Measurements from ENCODE around the gene RHBDD3.

The RHBDD3 gene

GRCh38 chr22:29265305-29265704 is 2.5 kb downstream of the RHBDD3 start:
- no peak overlapping the region for H3K4me3 ChIP-seq (ENCODE audit: control insufficient read depth, low read depth, low read length)
- TF ChIP-seq CTCF (conservative IDR thresholded peaks at IDR 0.05; ENCODE audit: control insufficient read depth, insufficient read depth, low read depth, low read length) = no peak
- no peak for DNase-seq (ENCODE audit: low read depth)

- DNase-seq (ENCODE audit: low read depth) = no peak
- no peak overlapping the region for H3K4me3 ChIP-seq (ENCODE audit: control insufficient read depth, low read depth, low read length)
- no peak for TF ChIP-seq CTCF (conservative IDR thresholded peaks at IDR 0.05; ENCODE audit: control insufficient read depth, insufficient read depth, low read depth, low read length)
Measured at GRCh38 chr22:29263791-29264276, 3.9 kb downstream of the RHBDD3 start.

GRCh38 chr22:29260601-29261315 is 7.0 kb downstream of the RHBDD3 start:
- DNase-seq (ENCODE audit: low read depth) = no peak
- TF ChIP-seq CTCF (conservative IDR thresholded peaks at IDR 0.05; ENCODE audit: control insufficient read depth, insufficient read depth, low read depth, low read length) = no peak
- no peak overlapping the region for H3K4me3 ChIP-seq (ENCODE audit: control insufficient read depth, low read depth, low read length)

GRCh38 chr22:29260031-29260560 is 7.7 kb downstream of the RHBDD3 start:
- no peak for TF ChIP-seq CTCF (conservative IDR thresholded peaks at IDR 0.05; ENCODE audit: control insufficient read depth, insufficient read depth, low read depth, low read length)
- no peak overlapping the region for H3K4me3 ChIP-seq (ENCODE audit: control insufficient read depth, low read depth, low read length)
- DNase-seq (ENCODE audit: low read depth) = no peak

GRCh38 chr22:29259253-29259899 is 8.4 kb downstream of the RHBDD3 start:
- no peak for DNase-seq (ENCODE audit: low read depth)
- H3K4me3 ChIP-seq (ENCODE audit: control insufficient read depth, low read depth, low read length) = no peak overlapping the region
- peak; percentile 3 for TF ChIP-seq CTCF (conservative IDR thresholded peaks at IDR 0.05; ENCODE audit: control insufficient read depth, insufficient read depth, low read depth, low read length)

GRCh38 chr22:29258407-29259252 is 9.2 kb downstream of the RHBDD3 start:
- no peak overlapping the region for H3K4me3 ChIP-seq (ENCODE audit: control insufficient read depth, low read depth, low read length)
- TF ChIP-seq CTCF (conservative IDR thresholded peaks at IDR 0.05; ENCODE audit: control insufficient read depth, insufficient read depth, low read depth, low read length) = no peak
- DNase-seq (ENCODE audit: low read depth) = no peak
